Endothelial cell of umbilical vein (primary cell): Measurements from ENCODE around the gene IRF2.

Experiments
- POLR2A ChIP-seq: IDR thresholded peaks from 2 replicates; pipeline ENCODE4 v1.6.1; 2012; ENCODE audit warnings: low read depth, mild to moderate bottlenecking, control low read depth, low read length
- POLR2AphosphoS5 ChIP-seq: IDR thresholded peaks from 2 replicates; pipeline ENCODE4 v1.6.1; 2012; ENCODE audit warnings: low read depth, mild to moderate bottlenecking, control low read depth, low read length, moderate library complexity; ENCODE audit not compliant: insufficient read depth
- TF ChIP-seq, protein P1 (sequence below), 2 donors: IDR thresholded peaks; 1 replicate in 1 of 2; 2 replicates in 1 of 2; pipeline ENCODE4 v1.5.1; 2011; ENCODE audit warnings: low read length in 2 of 2, mild to moderate bottlenecking in 2 of 2, moderate library complexity in 2 of 2, control low read depth in 1 of 2, inconsistent platforms in 1 of 2, low read depth in 1 of 2; ENCODE audit not compliant: insufficient read depth in 1 of 2; ENCODE audit errors: extremely low read depth in 1 of 2

DNA sequence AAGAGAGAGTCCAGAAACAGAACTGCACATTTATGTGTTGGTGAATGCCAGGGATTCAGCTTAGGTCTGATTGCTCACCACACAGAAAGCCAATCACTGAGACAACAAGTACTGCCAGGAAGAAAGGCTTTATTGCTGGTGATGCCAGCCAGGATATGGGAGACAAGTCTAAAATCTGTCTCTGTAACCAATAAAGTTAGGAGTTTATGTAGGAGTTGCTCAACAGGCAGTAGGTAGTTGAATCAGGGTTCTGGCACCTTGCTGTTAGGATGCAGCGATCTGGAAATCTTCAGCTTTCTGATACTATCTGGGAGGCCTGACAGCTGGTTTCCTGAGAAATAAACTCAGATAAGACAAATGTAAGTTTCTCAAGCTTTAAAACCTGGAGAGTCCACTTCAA lies 136.4 kb downstream of the IRF2 start:
- TF ChIP-seq, protein P1, sequence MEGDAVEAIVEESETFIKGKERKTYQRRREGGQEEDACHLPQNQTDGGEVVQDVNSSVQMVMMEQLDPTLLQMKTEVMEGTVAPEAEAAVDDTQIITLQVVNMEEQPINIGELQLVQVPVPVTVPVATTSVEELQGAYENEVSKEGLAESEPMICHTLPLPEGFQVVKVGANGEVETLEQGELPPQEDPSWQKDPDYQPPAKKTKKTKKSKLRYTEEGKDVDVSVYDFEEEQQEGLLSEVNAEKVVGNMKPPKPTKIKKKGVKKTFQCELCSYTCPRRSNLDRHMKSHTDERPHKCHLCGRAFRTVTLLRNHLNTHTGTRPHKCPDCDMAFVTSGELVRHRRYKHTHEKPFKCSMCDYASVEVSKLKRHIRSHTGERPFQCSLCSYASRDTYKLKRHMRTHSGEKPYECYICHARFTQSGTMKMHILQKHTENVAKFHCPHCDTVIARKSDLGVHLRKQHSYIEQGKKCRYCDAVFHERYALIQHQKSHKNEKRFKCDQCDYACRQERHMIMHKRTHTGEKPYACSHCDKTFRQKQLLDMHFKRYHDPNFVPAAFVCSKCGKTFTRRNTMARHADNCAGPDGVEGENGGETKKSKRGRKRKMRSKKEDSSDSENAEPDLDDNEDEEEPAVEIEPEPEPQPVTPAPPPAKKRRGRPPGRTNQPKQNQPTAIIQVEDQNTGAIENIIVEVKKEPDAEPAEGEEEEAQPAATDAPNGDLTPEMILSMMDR (IDR thresholded peaks at IDR 0.05; ENCODE audit: extremely low read depth in 1 of 2, insufficient read depth in 1 of 2, low read depth in 1 of 2, low read length in 2 of 2) = no peak
- TF ChIP-seq POLR2A (no peak), POLR2AphosphoS5 (no peak)
